AG04450 (cell line): ENCODE results near the gene RIPOR1. TPM values are rescaled to one million over a fixed set of nuclear protein-coding genes. Genes with fewer than 3 reads are reported as not detected.

ENCODE experiments used
- CTCF ChIA-PET: fragments of 300-600, 350-600 bp; formaldehyde crosslinking; extraction: SDS; loops from one replicate; lab custom pipeline; 2022; ENCODE audit warnings: antibody characterized with exemption, inconsistent platforms; lab: Charles Lee
- POLR2A ChIA-PET: fragments of 350-600 bp; formaldehyde crosslinking; extraction: SDS; loops from one replicate; lab custom pipeline; 2021; ENCODE audit warnings: antibody characterized with exemption, inconsistent platforms; lab: Yijun Ruan, JAX
- DNase-seq: peaks from one replicate; pipeline ENCODE4 v3.0.0-alpha.2; 2011; ENCODE audit warnings: low read depth, low spot score
- H3K27ac ChIP-seq: one replicate; pipeline ENCODE4 v1.5.1; 2012; ENCODE audit warnings: low read depth, low read length, control low read depth
- H3K27me3 ChIP-seq: one replicate; pipeline ENCODE4 v1.6.0; 2012; ENCODE audit warnings: low read length; ENCODE audit not compliant: control insufficient read depth, insufficient read depth
- H3K4me3 ChIP-seq: 2 replicates; pipeline ENCODE4 v1.5.1; 2011; ENCODE audit warnings: mild to moderate bottlenecking, low read depth, low read length, control low read depth
- H3K9me3 ChIP-seq: 2 replicates; pipeline ENCODE4 v1.5.1; 2012; ENCODE audit warnings: low read length; ENCODE audit not compliant: control insufficient read depth, insufficient read depth
- CTCF ChIP-seq: IDR thresholded peaks from 2 replicates; pipeline ENCODE4 v1.5.1; 2011; ENCODE audit warnings: low read depth, low read length, control low read depth, inconsistent platforms
- polyA plus RNA-seq: library from polyadenylated mRNA; depleted of rRNA; stranded (reverse); fragments of >200 nt; gene quantifications from 2 replicates; pipeline ENCODE4 v1.2.3, GENCODE V29; 2011

Gene RIPOR1
- polyA plus RNA-seq, 1 experiment = 9.9 TPM

- no peak for TF ChIP-seq CTCF
- Histone ChIP-seq H3K4me3 (no peak overlapping the region), H3K27ac (no peak overlapping the region), H3K9me3 (no peaks in the 10 kb centered on the region), H3K27me3 (no peaks in the 10 kb centered on the region)
- POLR2A ChIA-PET = no interaction called here
- no peak for DNase-seq
- CTCF ChIA-PET = interaction anchor here (2.3 to 2.8 kb wide), 3 partner anchors 31 to 93 kb away, joined by 5 to 10 read pairs (median 8); partner anchors contain the start of gene CARMIL2
These were observed 23.3 kb downstream of the RIPOR1 start for GRCh38 chr16:67551972-67552371.

- ChIA-PET CTCF (interaction anchor here (1.6 to 2.8 kb wide), 2 partner anchors 31 to 93 kb away, joined by 6 to 8 read pairs; partner anchors contain the start of gene CARMIL2), POLR2A (interaction anchor here (0.6 kb wide), 1 partner anchor 19 kb away, joined by 4 read pairs; no protein-coding TSS in a partner anchor)
- Histone ChIP-seq H3K9me3 (no peaks in the 10 kb centered on the region), H3K27me3 (no peaks in the 10 kb centered on the region), H3K27ac (no peak overlapping the region), H3K4me3 (no peak overlapping the region)
- TF ChIP-seq CTCF = no peak
- no peak for DNase-seq
These were observed 23.8 kb downstream of the RIPOR1 start for GRCh38 chr16:67552476-67552875.

- ChIA-PET CTCF (interaction anchor here (0.6 to 3.3 kb wide), 6 partner anchors 8 to 90 kb away, joined by 3 to 26 read pairs (median 6); partner anchors contain the start of gene CARMIL2), POLR2A (no interaction called here)
- no peak for DNase-seq
- H3K27ac ChIP-seq = no peak overlapping the region
- no peaks in the 10 kb centered on the region for H3K27me3 ChIP-seq
- H3K9me3 ChIP-seq = no peaks in the 10 kb centered on the region
- H3K4me3 ChIP-seq = no peak overlapping the region
- TF ChIP-seq CTCF = no peak
These were observed 27.2 kb downstream of the RIPOR1 start for GRCh38 chr16:67555795-67556212.

GRCh38 chr16:67558859-67559258, 30.2 kb downstream of the RIPOR1 start:
- POLR2A ChIA-PET = no interaction called here
- Histone ChIP-seq H3K4me3 (no peak overlapping the region), H3K9me3 (no peaks in the 10 kb centered on the region; the same call in 1 of the 2 replicates), H3K27ac (no peak overlapping the region), H3K27me3 (no peaks in the 10 kb centered on the region)
- no peak for TF ChIP-seq CTCF
- CTCF ChIA-PET = interaction anchor here (1.1 to 1.8 kb wide), 5 partner anchors 12 to 85 kb away, joined by 3 to 9 read pairs (median 5); no protein-coding TSS in a partner anchor
- DNase-seq = no peak

GRCh38 chr16:67560827-67561342, 32.3 kb downstream of the RIPOR1 start:
- H3K9me3 ChIP-seq = no peaks in the 10 kb centered on the region; the same call in 1 of the 2 replicates
- no peak for DNase-seq
- CTCF ChIA-PET = interaction anchor here (0.6 to 3.0 kb wide), 9 partner anchors 14 to 730 kb away, joined by 3 to 32 read pairs (median 4); partner anchors contain the start of genes ACD, C16orf86, CARMIL2 and ENKD1
- H3K27me3 ChIP-seq = no peaks in the 10 kb centered on the region
- POLR2A ChIA-PET = interaction anchor here (3.2 kb wide), 1 partner anchor 13 kb away, joined by 21 read pairs; no protein-coding TSS in a partner anchor
- H3K27ac ChIP-seq = no peak overlapping the region
- H3K4me3 ChIP-seq = no peak overlapping the region
- TF ChIP-seq CTCF = no peak
